Muscle layer of duodenum (tissue), 2 donors: ENCODE results near the gene DTNBP1.

Experiments
- H3K27ac ChIP-seq: one replicate; pipeline ENCODE4 v1.7.0; 2013; ENCODE audit warnings: mild to moderate bottlenecking, low read length
- H3K27me3 ChIP-seq: one replicate; pipeline ENCODE4 v1.7.0; 2013; ENCODE audit warnings: low read depth, mild to moderate bottlenecking, control low read depth, low read length
- H3K36me3 ChIP-seq, 2 donors: one replicate each; pipeline ENCODE4 v1.7.0; 2013; ENCODE audit warnings: low read length in 2 of 2, control low read depth in 1 of 2, mild to moderate bottlenecking in 1 of 2; ENCODE audit not compliant: insufficient read depth in 2 of 2, control insufficient read depth in 1 of 2
- H3K4me1 ChIP-seq, 2 donors: one replicate each; pipeline ENCODE4 v1.7.0; 2013; ENCODE audit warnings: low read length in 2 of 2, mild to moderate bottlenecking in 2 of 2, control low read depth in 1 of 2, moderate library complexity in 1 of 2; ENCODE audit not compliant: insufficient read depth in 2 of 2, control insufficient read depth in 1 of 2
- H3K4me3 ChIP-seq, 2 donors: one replicate each; pipeline ENCODE4 v1.7.0; 2013; ENCODE audit warnings: low read length in 2 of 2, low read depth in 1 of 2, mild to moderate bottlenecking in 1 of 2
- H3K9me3 ChIP-seq, 2 donors: one replicate each; pipeline ENCODE4 v1.7.0; 2013; ENCODE audit warnings: low read length in 2 of 2, control low read depth in 1 of 2, mild to moderate bottlenecking in 1 of 2; ENCODE audit not compliant: control insufficient read depth in 1 of 2
- donor health status: healthy.

DTNBP1 gene

GRCh38 chr6:15516923-15517560 lies 145.8 kb downstream of the DTNBP1 start:
- Histone ChIP-seq H3K9me3 (no peaks in the 10 kb centered on the region), H3K27ac (no peak overlapping the region), H3K27me3 (no peaks in the 10 kb centered on the region), H3K4me1 (peaks cover 0 to 6% of the 10 kb centered on the region in 2 donors), H3K4me3 (no peak overlapping the region), H3K36me3 (peaks cover 27 to 63% of the 10 kb centered on the region in 2 donors)

DNA sequence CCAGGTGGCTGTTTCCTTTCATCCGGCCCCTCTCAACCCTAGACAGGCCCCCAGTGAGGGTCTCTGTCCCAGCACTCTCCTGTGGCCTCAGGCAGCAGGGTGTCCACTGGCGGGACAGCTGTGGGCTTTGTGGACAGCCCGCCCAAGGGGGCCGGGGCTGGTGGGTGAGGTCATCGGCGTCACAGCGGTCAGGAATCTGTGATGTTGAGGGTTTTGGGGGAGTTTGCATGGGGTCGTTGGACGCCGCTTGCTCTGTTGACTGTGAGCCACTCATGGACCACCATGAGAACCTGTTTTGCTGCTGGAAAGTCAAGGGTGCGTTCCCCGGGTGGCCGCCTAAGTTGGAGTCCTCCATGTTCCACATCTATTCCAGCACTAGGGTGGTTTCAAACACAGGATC lies 146.4 kb downstream of the DTNBP1 start:
- H3K9me3 ChIP-seq, result no peaks in the 10 kb centered on the region
- no peaks in the 10 kb centered on the region for H3K27me3 ChIP-seq
- H3K27ac ChIP-seq, result no peak overlapping the region
- H3K4me1 ChIP-seq, result no peaks in the 10 kb centered on the region
- H3K4me3 ChIP-seq, result no peak overlapping the region
- peaks cover 33 to 69% of the 10 kb centered on the region in 2 donors for H3K36me3 ChIP-seq

DNA sequence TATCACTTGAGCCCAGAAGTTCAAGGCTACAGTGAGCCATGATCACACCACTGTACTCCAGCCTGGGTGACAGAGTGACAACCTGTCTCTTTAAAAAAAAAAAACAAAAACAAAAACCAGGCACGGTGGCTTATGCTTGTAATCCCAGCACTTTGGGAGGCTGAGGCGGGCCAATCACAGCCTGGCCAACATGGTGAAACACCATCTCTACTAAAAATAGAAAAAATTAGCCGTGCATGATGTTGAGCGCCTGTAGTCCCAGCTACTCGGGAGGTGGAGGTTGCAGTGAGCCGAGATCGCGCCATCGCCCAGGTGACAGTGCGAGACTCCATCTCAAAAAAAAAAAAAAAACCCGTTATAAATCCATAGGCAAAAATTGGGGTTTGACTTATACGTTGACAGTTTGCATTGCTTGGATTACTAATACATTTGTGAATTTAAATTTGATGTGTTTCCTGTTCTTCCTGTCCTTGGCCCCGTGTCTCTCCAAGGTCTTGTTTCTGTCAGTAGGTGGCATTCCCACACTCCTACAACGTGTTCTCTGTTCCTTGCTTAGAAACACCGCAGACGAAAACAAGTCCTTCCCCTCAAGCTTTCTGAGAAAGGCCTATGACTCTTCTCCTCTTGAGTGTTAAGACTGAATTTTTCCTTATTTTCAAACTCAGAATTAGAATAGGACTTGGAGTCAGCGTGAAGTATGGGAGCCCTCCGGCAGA lies 147.0 kb downstream of the DTNBP1 start:
- peaks cover 37 to 74% of the 10 kb centered on the region in 2 donors for H3K36me3 ChIP-seq
- H3K27me3 ChIP-seq, result no peaks in the 10 kb centered on the region
- no peaks in the 10 kb centered on the region for H3K4me1 ChIP-seq
- no peaks in the 10 kb centered on the region for H3K9me3 ChIP-seq
- H3K27ac ChIP-seq, result no peak overlapping the region
- H3K4me3 ChIP-seq, result no peak overlapping the region

- H3K27ac ChIP-seq, result no peak overlapping the region
- H3K4me1 ChIP-seq, result no peaks in the 10 kb centered on the region
- H3K4me3 ChIP-seq, result no peak overlapping the region
- H3K9me3 ChIP-seq, result no peaks in the 10 kb centered on the region
- H3K27me3 ChIP-seq, result no peaks in the 10 kb centered on the region
- H3K36me3 ChIP-seq, result peaks cover 37 to 69% of the 10 kb centered on the region in 2 donors
Measured at GRCh38 chr6:15515226-15515625, 147.6 kb downstream of the DTNBP1 start.

- peaks cover 37 to 69% of the 10 kb centered on the region in 2 donors for H3K36me3 ChIP-seq
- no peak overlapping the region for H3K27ac ChIP-seq
Measured at GRCh38 chr6:15513801-15514711, 148.8 kb downstream of the DTNBP1 start.

DNA sequence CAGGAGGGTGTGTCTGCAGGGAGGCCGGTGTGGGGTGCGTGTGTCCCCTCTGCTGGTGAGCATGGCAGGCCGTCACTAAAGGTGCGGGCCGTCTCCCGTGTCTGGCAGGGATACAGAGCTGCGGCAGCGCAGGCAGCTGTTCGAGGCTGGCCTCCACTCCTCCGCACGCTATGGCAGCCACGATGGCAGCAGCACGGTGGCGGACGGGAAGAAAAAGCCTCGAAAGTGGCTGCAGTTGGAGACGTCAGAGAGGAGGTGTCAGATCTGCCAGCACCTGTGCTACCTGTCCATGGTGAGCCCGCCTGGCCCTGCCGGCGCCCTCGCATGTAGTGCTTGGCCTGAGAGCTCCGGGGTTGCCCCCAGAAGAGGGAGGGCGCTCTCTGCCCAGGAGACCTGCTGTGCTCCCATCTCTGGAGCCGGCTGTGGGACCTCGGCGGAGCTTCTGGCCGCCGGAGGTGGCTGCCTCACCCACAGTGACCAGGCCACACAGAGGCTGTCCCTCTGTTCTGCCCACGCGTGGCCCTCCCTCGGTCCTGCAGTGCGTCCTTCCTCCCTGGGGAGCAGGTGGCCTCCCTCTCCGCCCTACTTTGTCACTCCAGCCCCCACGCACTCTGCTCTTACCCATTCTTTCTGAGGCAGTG lies 149.6 kb downstream of the DTNBP1 start:
- no peaks in the 10 kb centered on the region for H3K9me3 ChIP-seq
- peaks cover 43 to 67% of the 10 kb centered on the region in 2 donors for H3K36me3 ChIP-seq
- no peak overlapping the region for H3K27ac ChIP-seq
- H3K4me3 ChIP-seq, result no peak overlapping the region
- H3K4me1 ChIP-seq, result no peaks in the 10 kb centered on the region
- H3K27me3 ChIP-seq, result no peaks in the 10 kb centered on the region

More at GRCh38 chr6:15513801-15514711, 148.8 kb downstream of the DTNBP1 start:
- no peaks in the 10 kb centered on the region for H3K27me3 ChIP-seq
- no peaks in the 10 kb centered on the region for H3K4me1 ChIP-seq
- H3K9me3 ChIP-seq, result no peaks in the 10 kb centered on the region
- H3K4me3 ChIP-seq, result no peak overlapping the region

DNA sequence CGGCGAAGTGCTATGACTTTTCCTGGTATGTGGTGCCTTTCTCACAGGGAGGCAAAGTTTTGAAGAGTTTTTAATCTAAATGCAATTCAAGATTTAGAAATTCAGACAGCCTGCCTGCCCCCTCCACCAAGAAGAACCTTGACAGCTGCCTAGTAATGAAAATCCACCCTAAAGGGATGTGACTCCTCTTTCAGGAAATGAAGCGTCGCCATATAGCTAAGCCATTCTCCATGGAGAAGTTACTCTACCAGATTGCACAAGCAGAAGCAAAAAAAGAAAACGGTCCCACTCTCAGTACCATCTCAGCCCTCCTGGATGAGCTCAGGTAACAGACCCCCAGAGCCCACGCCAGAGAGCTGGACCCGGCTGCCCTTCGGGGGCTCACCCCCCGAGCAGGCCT lies 150.1 kb downstream of the DTNBP1 start:
- Histone ChIP-seq H3K36me3 (peaks cover 48 to 62% of the 10 kb centered on the region in 2 donors), H3K4me3 (no peak overlapping the region), H3K27ac (no peak overlapping the region), H3K27me3 (no peaks in the 10 kb centered on the region), H3K4me1 (no peaks in the 10 kb centered on the region), H3K9me3 (no peaks in the 10 kb centered on the region)

DNA sequence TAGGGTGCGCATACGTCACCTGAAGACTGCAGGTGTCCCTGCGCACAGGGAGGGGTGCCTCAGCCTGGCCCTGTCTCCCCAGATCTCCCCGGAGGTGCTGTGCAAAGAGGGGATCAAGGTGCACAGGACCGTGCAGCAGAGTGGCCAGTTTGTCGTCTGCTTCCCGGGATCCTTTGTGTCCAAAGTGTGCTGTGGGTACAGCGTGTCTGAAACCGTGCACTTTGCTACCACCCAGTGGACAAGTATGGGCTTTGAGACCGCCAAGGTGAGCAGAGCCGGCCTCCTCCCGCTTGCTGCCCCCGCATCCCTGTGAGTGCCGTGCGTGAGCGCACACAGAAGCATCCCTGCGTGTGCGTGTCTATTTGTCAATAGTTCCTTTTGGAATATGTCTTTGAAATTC lies 150.7 kb downstream of the DTNBP1 start:
- H3K27me3 ChIP-seq, result no peaks in the 10 kb centered on the region
- H3K27ac ChIP-seq, result no peak overlapping the region
- H3K9me3 ChIP-seq, result no peaks in the 10 kb centered on the region
- H3K36me3 ChIP-seq, result peaks cover 53 to 62% of the 10 kb centered on the region in 2 donors
- H3K4me3 ChIP-seq, result no peak overlapping the region
- H3K4me1 ChIP-seq, result no peaks in the 10 kb centered on the region

DNA sequence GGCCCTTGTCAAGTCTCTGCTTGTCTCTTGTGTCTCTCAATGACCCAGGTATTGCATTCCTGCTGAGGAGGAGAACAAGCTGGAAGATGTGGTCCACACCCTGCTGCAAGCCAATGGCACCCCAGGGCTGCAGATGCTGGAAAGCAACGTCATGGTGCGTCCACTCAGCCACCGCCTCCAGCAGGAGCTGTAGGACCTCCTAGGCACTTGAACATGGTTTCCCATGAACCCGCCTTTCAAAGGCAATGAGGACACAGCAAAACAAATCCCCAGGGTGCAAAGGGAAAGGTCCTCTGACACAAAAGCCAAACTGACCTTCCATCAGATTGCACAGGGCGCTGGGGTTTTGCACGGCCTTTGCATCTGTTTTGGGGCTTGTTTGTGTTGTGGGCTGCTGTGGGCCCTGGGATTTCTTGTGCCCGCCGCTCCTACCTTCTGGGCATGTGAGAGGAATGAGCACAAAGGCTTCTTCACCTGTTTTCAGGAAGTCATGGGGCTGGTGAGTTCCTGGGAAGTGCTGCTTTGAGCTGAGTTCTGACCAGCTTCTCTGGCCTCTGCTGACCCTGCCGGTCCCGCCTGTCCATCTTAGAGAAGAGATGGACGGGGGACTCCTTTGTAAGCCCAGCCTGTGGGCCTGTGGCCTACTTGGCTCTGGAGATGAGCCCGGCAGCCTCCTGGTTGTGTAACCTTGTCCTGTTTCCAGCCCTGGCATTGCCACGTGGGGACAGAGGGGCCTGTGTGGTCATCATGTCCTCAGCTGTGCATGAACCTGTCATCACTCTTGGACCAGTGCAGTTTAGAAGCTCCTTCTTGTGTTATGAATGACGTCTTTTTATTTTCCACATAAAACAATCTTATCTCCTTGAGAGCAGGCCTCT lies 151.3 kb downstream of the DTNBP1 start:
- Histone ChIP-seq H3K4me3 (no peak overlapping the region), H3K36me3 (peaks cover 51 to 56% of the 10 kb centered on the region in 2 donors), H3K4me1 (no peaks in the 10 kb centered on the region), H3K27ac (no peak overlapping the region), H3K27me3 (no peaks in the 10 kb centered on the region), H3K9me3 (no peaks in the 10 kb centered on the region)

- no peaks in the 10 kb centered on the region for H3K9me3 ChIP-seq
- no peak overlapping the region for H3K27ac ChIP-seq
- no peaks in the 10 kb centered on the region for H3K27me3 ChIP-seq
- peaks cover 4 to 6% of the 10 kb centered on the region in 2 donors for H3K4me1 ChIP-seq
- H3K36me3 ChIP-seq, result peaks cover 50 to 52% of the 10 kb centered on the region in 2 donors
- no peak overlapping the region for H3K4me3 ChIP-seq
Measured at GRCh38 chr6:15510536-15511247, 152.1 kb downstream of the DTNBP1 start.
